ENCODE data around the gene CSMD2.

CSMD2 gene

GRCh38 chr1:33622757-33623156, 542.3 kb downstream of the CSMD2 start:
- DNase-seq = no peak

GRCh38 chr1:33618636-33619035, 546.4 kb downstream of the CSMD2 start:
- DNase-seq = no peak

DNA sequence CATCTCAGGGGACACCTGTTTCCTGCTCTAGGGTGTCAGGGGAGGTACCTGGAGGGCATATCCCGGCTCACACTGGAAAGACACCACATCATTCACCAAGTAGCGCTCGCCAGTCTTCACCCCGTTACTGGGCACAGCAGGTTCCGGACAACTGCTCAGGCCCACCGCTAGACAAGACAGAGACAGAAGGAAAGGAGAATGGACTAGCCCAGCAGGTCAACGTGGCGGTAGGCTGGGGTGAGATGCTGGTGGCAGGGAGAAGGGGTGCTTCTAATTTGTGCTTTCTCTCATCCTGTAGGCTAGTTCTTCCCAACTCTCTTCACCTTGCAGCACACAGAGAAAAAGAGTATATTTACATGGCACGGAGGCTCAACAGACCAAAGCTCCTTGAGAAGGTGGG, 547.6 kb downstream of the CSMD2 start:
- no peak for DNase-seq

- no peak for DNase-seq
These were observed 548.2 kb downstream of the CSMD2 start for GRCh38 chr1:33616780-33617179.

DNA sequence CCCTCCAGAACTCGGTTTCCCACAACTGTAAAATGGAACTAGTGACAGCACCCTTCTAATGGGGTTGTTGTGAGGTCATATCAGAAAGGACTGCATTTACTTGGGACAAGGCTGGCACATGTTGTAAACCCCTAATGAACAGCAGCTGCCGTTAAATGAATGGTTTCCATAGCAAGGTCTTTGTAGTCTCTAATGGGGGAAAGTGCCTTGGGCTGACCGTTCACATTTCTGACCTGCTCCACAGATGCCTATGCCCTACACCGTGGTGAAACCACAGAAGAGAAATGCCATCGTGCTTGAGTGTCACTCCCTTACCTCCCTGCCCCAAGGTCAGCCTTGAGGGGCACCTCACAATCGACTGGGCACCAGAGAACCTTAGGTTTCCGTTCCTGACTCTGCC, 549.5 kb downstream of the CSMD2 start:
- DNase-seq = no peak

GRCh38 chr1:33610864-33611455, 554.1 kb downstream of the CSMD2 start:
- no peak for DNase-seq

DNA sequence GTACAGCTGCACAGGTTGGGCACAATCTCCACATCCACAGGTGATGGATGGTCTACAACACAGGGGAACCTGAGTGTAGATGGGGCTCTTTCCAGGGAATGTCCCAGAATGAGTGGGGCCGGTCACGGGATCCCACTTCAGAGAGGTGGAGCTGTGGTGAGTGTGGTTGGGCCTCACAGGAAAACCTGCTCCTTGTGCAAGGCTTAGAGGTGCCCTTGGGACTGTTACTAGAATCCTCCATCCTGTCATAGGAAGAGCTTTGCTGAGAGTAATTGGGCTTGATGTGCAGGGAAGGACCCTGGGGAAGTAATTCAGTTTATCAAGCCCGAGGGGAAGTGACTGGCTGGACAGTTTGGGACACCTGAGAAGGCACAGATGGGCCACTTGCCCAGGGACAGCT, 554.6 kb downstream of the CSMD2 start:
- no peak for DNase-seq

GRCh38 chr1:33609739-33610138, 555.3 kb downstream of the CSMD2 start:
- DNase-seq = no peak

DNA sequence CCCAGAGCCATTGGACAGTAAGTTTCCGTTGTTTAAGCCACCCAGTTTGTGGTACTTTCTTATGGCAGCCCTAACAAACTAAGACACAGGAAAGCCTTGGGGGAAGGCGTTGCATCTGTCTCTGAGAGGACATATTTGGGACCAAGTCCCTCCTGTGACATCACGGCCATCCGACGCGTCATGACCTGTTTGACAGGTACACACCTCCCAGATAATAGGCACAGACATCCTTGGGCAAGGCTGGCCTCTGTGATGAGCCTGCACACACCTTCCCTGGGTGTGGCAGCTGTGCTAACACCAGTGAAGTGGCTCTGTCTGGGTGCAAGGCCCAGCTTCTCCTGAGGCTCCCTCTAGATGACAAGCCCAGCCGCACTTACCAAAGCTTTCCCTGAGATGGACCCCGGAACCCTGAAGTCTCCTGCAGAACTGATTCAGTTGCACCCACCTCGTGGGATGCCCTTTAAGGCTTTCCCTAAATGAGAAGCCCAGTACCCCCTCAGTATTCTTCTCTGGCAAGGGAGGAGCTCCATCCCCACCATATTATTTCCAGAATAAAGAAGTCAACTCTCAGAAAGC, 556.1 kb downstream of the CSMD2 start:
- DNase-seq = no peak

DNA sequence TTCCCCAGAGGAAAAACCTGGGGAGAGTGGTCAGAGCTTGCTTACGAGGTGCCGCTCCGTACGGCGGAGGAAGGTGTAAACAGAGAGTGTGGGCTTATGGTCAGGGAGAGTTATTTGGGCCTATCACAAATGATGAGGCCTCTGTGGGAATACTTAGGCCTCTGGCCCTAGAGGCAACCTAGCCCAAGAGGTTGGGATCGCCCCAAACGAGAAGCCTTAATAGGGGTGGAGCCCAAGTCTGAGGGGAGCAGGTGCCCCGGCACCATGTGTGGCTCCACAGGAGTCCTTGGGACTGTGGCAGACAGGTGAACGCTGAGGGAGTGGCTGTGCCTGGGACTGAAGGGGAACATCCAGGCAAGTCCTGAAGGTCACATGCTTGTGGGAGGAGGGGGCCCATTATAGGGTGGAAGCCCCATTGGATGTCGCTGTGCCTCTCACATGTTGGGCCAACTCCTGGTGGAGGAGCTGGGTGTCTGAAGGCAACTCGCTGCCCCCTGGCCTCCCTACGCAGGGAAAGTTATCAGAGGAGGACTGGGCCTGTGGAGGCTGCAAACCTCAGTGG, 557.5 kb downstream of the CSMD2 start:
- no peak for DNase-seq

DNA sequence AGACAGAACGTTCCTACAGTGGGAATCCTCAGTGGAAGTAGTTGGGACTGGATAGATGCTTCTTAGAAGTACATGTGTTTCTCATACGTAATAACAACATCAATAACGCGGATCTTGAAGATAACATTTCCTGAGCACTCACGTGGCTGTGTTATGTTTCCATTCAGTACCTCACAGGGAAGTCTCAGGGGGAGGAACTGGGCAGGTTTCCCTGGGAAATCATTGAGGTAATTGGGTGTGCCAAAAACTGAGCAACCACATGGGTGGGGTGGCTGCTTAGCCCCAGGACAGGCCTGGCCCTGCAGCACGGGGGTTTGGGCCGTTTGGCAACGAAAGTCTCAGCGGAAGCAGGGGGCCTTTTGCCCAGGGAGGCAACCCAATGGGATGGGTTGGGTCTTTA, 558.8 kb downstream of the CSMD2 start:
- DNase-seq = no peak

GRCh38 chr1:33602271-33602670, 562.8 kb downstream of the CSMD2 start:
- no peak for DNase-seq

DNA sequence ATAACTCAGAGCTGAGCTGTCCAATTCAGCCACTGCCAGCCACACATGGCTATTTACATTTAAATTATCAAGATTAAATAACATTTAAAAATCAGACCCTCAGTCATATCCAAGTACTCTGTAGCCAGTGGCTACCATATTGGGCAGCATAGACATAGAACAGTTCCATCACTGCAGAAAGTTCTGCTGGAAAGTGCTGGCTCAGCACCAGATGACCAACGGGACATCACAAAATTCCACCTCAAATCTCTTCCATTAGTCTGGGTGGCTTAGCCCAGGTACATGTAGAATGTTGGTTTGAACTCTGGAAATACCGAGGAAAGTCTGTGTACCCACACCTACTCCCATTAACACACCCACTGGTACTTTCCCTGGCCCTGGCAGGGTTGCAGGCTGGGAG, 563.3 kb downstream of the CSMD2 start:
- DNase-seq = no peak

DNA sequence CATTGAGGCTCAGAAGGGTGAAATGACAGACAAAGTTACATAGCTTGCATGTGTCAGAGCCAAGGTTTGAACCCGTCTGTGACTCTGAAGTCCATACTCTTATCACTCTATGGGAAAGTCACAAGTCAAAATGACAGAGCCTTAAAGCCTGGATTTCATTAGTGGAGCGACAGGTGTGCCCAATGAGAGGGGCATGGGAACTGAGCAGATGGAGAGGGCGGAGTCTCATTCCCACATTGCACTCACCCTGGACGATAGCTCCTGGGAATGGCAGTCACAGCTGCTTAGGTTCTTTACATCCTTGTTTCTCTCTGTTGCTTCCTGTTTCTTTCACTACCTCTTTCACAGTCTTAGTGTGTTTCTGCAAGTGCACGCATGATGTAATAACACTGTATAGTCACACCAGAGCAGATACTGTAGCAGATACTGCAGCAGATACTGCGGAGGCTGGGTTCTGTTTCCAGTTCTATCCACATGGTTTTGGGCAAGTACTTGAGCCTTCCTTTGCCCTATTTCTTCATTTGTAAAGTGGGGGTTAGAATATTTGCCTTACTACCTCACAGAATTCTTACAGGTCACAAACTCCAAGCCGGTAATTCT, 565.4 kb downstream of the CSMD2 start:
- peak; percentile 18 for DNase-seq

DNA sequence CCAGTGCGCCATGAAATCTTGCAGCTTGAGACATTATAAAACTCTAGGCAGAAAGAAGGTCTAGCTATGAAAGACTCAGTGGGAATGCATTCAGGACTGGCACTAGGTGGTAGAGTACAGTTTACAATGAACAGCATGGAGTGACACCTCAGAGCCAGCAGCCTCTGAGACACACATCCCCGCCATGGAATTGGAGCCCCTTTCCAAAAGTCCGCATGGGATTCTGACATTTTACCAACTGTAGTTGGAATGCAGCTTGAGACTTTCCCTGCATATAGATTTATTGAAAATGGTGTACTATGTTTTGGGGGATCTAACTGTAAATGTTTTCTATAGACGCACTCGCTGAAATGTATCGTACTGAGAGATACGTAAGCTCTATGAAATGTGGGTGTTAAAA, 576.3 kb downstream of the CSMD2 start:
- no peak for DNase-seq

DNA sequence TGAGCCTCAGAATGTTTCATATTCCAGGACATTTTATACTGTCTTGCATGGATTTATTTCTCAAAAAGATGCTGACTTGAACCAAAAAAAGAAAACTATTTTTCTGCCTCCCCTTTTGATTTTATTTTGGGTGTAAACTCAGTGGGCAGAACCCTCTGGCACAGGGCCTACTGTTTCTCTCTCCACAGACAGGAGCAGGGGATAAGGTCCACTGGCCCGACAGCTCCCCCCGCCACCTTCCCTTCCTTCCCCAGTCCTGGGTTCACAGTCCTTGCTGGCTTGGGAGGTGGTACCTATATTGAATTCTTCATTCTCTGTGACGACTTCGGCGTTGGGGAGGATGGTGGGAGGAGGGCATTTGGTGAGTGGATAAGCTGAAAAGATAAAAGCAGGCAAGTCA, 578.2 kb downstream of the CSMD2 start:
- DNase-seq = no peak

DNA sequence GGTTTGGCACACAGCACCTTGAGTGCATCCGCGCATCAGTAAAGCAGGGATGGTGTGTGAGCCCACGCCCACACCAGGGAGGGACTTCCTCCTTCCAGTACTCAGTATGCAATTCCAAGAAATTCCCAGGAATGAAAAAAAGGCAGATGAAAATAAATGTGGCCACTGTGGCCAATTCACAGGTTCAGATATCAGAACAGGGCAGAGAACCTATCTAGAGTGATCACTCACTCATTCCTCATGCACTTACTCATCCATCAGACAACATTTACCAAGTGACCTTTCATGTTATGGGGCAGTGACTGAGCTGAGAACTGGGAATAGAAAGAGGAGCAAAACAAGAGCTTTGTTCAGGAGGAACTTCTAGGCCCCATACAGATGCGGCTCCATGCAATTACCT, 578.9 kb downstream of the CSMD2 start:
- DNase-seq = no peak

DNA sequence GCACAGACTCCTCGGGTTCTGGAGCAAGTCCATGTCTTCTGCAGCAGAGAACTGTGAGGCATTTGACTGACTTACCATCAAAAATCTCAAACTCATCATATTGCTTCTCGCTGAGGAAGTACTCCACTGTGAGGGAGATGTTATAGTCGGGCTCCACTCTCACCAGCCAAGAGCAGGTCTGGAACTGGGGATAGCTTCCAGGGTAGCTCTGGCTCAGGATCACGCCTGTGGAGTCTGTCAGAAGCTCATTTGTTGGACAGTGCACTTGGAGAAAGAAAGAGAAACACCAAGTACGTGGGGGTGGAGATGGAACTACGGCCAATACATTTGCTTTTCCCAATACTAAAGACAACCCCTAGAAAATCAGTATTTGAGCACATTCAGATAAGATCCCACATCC, 581.5 kb downstream of the CSMD2 start:
- DNase-seq = no peak

- DNase-seq = no peak
These were observed 586.2 kb downstream of the CSMD2 start for GRCh38 chr1:33578557-33579448.

GRCh38 chr1:33577663-33578062, 587.4 kb downstream of the CSMD2 start:
- no peak for DNase-seq

DNA sequence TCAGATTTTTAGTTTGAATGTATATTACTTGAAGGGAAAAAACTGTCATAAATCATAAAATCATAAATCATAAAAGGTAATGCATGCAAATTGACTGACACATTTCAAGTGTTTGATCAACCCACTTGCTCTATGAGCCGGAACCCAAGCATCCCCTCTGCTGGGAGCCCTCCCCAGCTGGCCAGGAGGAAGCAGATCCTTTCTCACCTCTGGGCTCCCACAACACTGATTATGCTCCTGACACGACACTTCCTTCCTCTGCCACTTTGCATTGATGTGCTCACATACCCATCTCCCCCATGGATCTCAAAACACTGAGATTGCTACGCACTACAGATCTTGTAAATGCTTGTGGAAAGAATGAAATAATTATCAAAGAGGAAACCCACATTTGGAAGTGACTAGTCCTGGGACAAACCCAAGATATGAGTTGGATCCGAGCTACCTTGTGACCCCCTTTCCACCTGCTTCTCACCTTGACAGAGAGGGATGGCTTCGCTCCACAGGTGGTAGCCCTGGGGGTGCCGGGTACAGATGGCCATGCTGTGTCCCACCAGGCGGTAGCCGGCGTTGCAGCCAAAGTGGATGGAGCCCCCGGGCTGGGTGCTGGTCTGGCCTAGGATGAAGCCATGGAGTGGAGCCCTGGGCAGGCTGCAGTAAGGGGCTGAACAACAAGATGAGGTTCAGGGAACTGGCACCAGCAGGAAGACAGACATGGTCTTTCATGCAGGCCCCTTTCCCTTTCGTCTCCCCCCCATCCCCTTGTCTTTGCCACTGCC, 588.0 kb downstream of the CSMD2 start:
- no peak for DNase-seq

DNA sequence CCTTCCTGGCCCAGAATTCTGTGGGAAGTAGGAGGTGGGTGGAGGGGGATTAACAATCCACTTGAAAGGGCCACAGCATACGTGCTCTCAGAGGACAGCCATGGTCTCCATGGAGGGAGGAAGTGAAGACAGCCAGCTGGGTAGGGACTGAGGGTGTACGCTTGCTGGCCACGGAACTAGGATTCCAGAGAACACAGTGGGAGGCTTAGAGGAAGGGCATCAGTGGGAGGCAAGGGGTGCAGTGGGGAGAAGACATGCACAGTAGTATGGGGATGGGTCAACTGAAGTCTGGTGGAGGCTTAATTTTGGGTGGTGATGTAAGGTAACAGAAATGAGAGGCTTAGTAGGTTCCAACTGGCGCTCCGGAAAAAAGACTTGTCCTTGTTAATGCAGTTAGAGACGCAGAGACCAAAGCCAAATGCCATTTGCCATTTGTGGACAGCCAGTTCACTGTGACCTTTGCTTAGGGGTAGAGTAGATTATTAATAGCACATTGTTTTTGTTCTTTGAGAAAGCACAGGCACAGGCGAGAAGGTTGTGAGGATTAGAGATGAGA, 589.6 kb downstream of the CSMD2 start:
- DNase-seq = no peak

All from NCI-H187 treated with DMSO at 0.1 percent for 48 hours (cell line).